Measurements from ENCODE around the gene RASGRF1.

Gene RASGRF1

GRCh38 chr15:79057050-79057449, 33.5 kb downstream of the RASGRF1 start:
- TF ChIP-seq GABPA (IDR thresholded peaks at IDR 0.05; ENCODE audit: low read depth) (no peak), SPI1 (IDR thresholded peaks at IDR 0.05; ENCODE audit: borderline replicate concordance, low read depth) (no peak), REST (IDR thresholded peaks at IDR 0.05; ENCODE audit: insufficient replicate concordance, low read depth) (no peak), CTCF (IDR thresholded peaks at IDR 0.05; ENCODE audit: insufficient read depth, low read length) (no peak), POLR2AphosphoS5 (IDR thresholded peaks at IDR 0.05; ENCODE audit: low read depth) (no peak)
- Histone ChIP-seq H3K27me3 (ENCODE audit: insufficient read depth, poor library complexity, severe bottlenecking) (no peaks in the 10 kb centered on the region), H3K4me3 (replicated peaks; ENCODE audit: insufficient read depth, low read length) (no peak overlapping the region), H3K27ac (replicated peaks) (no peak overlapping the region)
- no peak for DNase-seq (ENCODE audit: low read depth in 1 of 2, low spot score in 1 of 2)

GRCh38 chr15:79054350-79054749, 36.2 kb downstream of the RASGRF1 start:
- no peaks in the 10 kb centered on the region for H3K27me3 ChIP-seq (ENCODE audit: insufficient read depth, poor library complexity, severe bottlenecking)
- no peak for TF ChIP-seq CTCF (IDR thresholded peaks at IDR 0.05; ENCODE audit: insufficient read depth, low read length)
- TF ChIP-seq GABPA (IDR thresholded peaks at IDR 0.05; ENCODE audit: low read depth) = no peak
- no peak for TF ChIP-seq REST (IDR thresholded peaks at IDR 0.05; ENCODE audit: insufficient replicate concordance, low read depth)
- no peak for TF ChIP-seq SPI1 (IDR thresholded peaks at IDR 0.05; ENCODE audit: borderline replicate concordance, low read depth)
- TF ChIP-seq POLR2AphosphoS5 (IDR thresholded peaks at IDR 0.05; ENCODE audit: low read depth) = no peak
- DNase-seq (ENCODE audit: low read depth in 1 of 2, low spot score in 1 of 2) = no peak
- H3K27ac ChIP-seq (replicated peaks) = no peak overlapping the region
- no peak overlapping the region for H3K4me3 ChIP-seq (replicated peaks; ENCODE audit: insufficient read depth, low read length)

- DNase-seq (ENCODE audit: low read depth in 1 of 2, low spot score in 1 of 2) = no peak
- H3K27me3 ChIP-seq (ENCODE audit: insufficient read depth, poor library complexity, severe bottlenecking) = no peaks in the 10 kb centered on the region
Observed at GRCh38 chr15:79053894-79054293, 36.7 kb downstream of the RASGRF1 start.

More at GRCh38 chr15:79053894-79054293, 36.7 kb downstream of the RASGRF1 start:
- no peak overlapping the region for H3K27ac ChIP-seq (replicated peaks)
- no peak overlapping the region for H3K4me3 ChIP-seq (replicated peaks; ENCODE audit: insufficient read depth, low read length)
- no peak for TF ChIP-seq REST (IDR thresholded peaks at IDR 0.05; ENCODE audit: insufficient replicate concordance, low read depth)
- TF ChIP-seq SPI1 (IDR thresholded peaks at IDR 0.05; ENCODE audit: borderline replicate concordance, low read depth) = no peak
- TF ChIP-seq GABPA (IDR thresholded peaks at IDR 0.05; ENCODE audit: low read depth) = no peak
- TF ChIP-seq POLR2AphosphoS5 (IDR thresholded peaks at IDR 0.05; ENCODE audit: low read depth) = no peak
- no peak for TF ChIP-seq CTCF (IDR thresholded peaks at IDR 0.05; ENCODE audit: insufficient read depth, low read length)
